DND-41 (cell line): Measurements from ENCODE around the gene MLYCD.
"Not testable (repeated sequence)": the region's sequence is repeated elsewhere in the genome, so short reads cannot be mapped to it uniquely, and the experiment has no call there.

Experiments
- EZH2 ChIP-seq: IDR thresholded peaks from 3 replicates; pipeline ENCODE4 v1.6.1; 2012; ENCODE audit warnings: borderline replicate concordance, low read depth, mild to moderate bottlenecking, moderate library complexity, low read length, inconsistent platforms; ENCODE audit not compliant: severe bottlenecking
- TF ChIP-seq, protein P1 (sequence below): IDR thresholded peaks from 2 replicates; pipeline ENCODE4 v1.5.1; 2012; ENCODE audit warnings: borderline replicate concordance, low read length, moderate library complexity, mild to moderate bottlenecking; ENCODE audit not compliant: poor library complexity, severe bottlenecking; ENCODE audit errors: extremely low read depth

DNA sequence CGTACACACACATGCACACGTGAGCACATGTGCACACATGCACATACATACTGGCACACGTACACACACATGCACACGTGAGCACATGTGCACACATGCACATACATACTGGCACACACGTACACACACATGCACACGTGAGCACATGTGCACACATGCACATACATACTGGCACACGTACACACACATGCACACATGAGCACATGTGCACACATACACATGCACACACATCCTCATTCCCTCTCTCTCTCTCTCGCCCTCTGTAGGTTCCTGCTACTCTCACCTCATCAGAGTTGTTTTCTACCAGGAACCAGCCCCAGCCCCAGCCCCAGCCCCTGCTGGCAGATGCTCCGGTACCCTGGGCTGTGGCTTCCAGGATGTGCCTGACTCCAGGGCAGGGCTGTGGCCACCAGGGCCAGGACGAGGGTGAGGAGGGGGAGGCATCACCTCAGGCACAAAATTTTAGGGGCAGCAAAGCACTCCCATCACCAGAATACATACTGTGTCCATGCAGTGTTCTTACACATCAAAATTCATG is 52.0 kb downstream of the MLYCD start:
- TF ChIP-seq, protein P1, sequence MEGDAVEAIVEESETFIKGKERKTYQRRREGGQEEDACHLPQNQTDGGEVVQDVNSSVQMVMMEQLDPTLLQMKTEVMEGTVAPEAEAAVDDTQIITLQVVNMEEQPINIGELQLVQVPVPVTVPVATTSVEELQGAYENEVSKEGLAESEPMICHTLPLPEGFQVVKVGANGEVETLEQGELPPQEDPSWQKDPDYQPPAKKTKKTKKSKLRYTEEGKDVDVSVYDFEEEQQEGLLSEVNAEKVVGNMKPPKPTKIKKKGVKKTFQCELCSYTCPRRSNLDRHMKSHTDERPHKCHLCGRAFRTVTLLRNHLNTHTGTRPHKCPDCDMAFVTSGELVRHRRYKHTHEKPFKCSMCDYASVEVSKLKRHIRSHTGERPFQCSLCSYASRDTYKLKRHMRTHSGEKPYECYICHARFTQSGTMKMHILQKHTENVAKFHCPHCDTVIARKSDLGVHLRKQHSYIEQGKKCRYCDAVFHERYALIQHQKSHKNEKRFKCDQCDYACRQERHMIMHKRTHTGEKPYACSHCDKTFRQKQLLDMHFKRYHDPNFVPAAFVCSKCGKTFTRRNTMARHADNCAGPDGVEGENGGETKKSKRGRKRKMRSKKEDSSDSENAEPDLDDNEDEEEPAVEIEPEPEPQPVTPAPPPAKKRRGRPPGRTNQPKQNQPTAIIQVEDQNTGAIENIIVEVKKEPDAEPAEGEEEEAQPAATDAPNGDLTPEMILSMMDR, result not testable (repeated sequence)
- TF ChIP-seq EZH2, result not testable (repeated sequence)
